ENCODE measurements around the gene CORO2B.

The CORO2B gene

DNA sequence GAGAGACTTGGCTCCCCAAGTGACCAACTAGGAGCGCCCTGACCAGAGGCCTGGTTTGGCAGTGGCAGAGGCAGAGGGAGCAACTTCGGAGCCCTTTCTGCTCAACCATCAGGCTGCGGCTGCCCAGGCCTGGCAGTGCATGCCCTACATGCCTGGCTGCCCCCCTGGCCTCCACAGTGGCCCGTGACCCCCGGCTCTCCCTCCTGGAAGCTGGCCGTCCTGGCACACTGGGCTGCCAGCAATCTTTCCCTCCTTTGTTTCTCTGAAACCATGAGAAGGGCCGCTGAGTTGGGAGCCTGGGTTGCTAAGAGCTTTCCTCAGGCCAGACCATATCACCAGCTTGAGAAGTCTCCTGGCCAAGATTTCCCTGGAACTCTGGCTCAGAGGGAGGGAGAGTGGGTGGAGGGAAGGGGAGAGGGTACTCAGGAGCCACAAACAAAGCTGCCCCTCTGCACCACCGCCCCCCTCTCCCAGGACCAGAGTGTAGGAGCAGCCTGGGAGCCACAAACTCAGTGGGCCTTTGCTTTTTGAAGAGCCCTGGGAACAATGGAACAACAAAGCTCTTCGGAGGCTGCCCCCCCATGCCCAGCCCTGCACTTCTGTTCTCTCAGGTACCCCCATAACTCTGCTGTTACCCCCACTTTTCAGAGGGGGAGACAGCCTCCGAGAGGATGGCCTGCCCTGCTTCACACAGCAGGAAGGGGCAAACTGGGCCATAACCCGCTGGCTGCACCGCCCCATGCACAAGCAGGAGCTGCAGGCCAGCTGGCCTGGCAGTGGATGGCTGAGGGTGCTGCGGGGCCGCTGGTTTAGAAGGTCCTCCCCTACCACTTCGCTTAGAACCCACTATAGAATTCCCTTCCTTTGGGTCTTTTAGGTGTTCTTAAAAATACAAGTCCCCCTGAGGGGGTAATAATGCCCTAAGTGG, 11.3 kb downstream of the CORO2B start (continued):
- TF ChIP-seq, protein P1, sequence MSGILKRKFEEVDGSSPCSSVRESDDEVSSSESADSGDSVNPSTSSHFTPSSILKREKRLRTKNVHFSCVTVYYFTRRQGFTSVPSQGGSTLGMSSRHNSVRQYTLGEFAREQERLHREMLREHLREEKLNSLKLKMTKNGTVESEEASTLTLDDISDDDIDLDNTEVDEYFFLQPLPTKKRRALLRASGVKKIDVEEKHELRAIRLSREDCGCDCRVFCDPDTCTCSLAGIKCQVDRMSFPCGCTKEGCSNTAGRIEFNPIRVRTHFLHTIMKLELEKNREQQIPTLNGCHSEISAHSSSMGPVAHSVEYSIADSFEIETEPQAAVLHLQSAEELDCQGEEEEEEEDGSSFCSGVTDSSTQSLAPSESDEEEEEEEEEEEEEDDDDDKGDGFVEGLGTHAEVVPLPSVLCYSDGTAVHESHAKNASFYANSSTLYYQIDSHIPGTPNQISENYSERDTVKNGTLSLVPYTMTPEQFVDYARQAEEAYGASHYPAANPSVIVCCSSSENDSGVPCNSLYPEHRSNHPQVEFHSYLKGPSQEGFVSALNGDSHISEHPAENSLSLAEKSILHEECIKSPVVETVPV (CRISPR knock-in tag; IDR thresholded peaks at IDR 0.05) = no peak
- no peak for TF ChIP-seq TCF4 (CRISPR knock-in tag; IDR thresholded peaks at IDR 0.05; ENCODE audit: borderline replicate concordance)
- TF ChIP-seq ZC3H10 (CRISPR knock-in tag; IDR thresholded peaks at IDR 0.05) = no peak
- TF ChIP-seq ESRRG (CRISPR knock-in tag; IDR thresholded peaks at IDR 0.05) = no peak
- no peak for TF ChIP-seq PPARA (CRISPR knock-in tag; IDR thresholded peaks at IDR 0.05; ENCODE audit: borderline replicate concordance)
- TF ChIP-seq ARNTL (CRISPR knock-in tag; IDR thresholded peaks at IDR 0.05; ENCODE audit: borderline replicate concordance, low read depth) = no peak
- TF ChIP-seq ZFP30 (CRISPR knock-in tag; IDR thresholded peaks at IDR 0.05) = no peak

DNA sequence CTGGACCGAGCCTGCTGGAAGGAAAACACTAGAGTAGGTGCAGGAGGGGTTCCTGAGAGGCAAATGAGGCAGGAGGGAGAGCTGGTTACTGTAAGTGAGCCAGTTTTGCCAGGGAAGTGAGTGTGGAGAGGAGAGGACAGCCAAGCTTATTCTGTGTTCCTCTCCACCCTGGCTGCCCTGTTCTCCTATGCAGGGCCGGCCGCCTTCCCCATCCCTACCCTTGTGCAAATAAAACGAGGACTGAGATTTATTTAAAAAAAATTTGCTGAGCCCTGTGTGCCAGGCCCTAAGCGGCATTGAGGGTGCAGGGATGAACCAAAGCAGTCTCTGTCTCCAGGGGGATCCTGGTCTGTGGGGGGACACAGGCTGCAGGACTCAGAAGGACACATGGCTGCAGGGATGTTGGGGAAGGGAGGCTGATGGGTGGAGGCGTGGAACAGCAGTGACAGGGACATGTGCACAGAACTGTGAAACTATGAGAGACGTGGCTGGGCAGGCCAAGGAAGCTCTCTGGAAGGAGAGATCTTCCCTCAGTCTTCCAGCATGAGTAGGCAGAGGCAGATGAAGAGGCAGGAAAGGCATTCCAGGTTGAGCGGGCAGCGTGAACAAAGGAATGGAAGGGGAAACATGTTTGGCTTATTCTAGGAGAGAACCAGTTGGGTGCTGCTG, 12.1 kb downstream of the CORO2B start:
- TF ChIP-seq ZFP30 (CRISPR knock-in tag; IDR thresholded peaks at IDR 0.05) (no peak), ZNF8 (CRISPR knock-in tag; IDR thresholded peaks at IDR 0.05) (no peak), GLIS3 (CRISPR knock-in tag; IDR thresholded peaks at IDR 0.05) (no peak), TOX (CRISPR knock-in tag; IDR thresholded peaks at IDR 0.05; ENCODE audit: borderline replicate concordance) (no peak), ZFP3 (CRISPR knock-in tag; IDR thresholded peaks at IDR 0.05) (no peak), ZC3H10 (CRISPR knock-in tag; IDR thresholded peaks at IDR 0.05) (no peak), ARNTL (CRISPR knock-in tag; IDR thresholded peaks at IDR 0.05; ENCODE audit: borderline replicate concordance, low read depth) (no peak), CSDC2 (CRISPR knock-in tag; IDR thresholded peaks at IDR 0.05) (no peak), ISL1 (CRISPR knock-in tag; IDR thresholded peaks at IDR 0.05) (no peak), ESRRG (CRISPR knock-in tag; IDR thresholded peaks at IDR 0.05) (no peak), ZNF565 (CRISPR knock-in tag; conservative IDR thresholded peaks at IDR 0.05; ENCODE audit: low read depth) (no peak)
- TF ChIP-seq, protein P2, sequence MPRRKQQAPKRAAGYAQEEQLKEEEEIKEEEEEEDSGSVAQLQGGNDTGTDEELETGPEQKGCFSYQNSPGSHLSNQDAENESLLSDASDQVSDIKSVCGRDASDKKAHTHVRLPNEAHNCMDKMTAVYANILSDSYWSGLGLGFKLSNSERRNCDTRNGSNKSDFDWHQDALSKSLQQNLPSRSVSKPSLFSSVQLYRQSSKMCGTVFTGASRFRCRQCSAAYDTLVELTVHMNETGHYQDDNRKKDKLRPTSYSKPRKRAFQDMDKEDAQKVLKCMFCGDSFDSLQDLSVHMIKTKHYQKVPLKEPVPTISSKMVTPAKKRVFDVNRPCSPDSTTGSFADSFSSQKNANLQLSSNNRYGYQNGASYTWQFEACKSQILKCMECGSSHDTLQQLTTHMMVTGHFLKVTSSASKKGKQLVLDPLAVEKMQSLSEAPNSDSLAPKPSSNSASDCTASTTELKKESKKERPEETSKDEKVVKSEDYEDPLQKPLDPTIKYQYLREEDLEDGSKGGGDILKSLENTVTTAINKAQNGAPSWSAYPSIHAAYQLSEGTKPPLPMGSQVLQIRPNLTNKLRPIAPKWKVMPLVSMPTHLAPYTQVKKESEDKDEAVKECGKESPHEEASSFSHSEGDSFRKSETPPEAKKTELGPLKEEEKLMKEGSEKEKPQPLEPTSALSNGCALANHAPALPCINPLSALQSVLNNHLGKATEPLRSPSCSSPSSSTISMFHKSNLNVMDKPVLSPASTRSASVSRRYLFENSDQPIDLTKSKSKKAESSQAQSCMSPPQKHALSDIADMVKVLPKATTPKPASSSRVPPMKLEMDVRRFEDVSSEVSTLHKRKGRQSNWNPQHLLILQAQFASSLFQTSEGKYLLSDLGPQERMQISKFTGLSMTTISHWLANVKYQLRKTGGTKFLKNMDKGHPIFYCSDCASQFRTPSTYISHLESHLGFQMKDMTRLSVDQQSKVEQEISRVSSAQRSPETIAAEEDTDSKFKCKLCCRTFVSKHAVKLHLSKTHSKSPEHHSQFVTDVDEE (CRISPR knock-in tag; IDR thresholded peaks at IDR 0.05) = no peak
- TF ChIP-seq, protein P3, sequence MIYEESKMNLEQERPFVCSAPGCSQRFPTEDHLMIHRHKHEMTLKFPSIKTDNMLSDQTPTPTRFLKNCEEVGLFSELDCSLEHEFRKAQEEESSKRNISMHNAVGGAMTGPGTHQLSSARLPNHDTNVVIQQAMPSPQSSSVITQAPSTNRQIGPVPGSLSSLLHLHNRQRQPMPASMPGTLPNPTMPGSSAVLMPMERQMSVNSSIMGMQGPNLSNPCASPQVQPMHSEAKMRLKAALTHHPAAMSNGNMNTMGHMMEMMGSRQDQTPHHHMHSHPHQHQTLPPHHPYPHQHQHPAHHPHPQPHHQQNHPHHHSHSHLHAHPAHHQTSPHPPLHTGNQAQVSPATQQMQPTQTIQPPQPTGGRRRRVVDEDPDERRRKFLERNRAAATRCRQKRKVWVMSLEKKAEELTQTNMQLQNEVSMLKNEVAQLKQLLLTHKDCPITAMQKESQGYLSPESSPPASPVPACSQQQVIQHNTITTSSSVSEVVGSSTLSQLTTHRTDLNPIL (CRISPR knock-in tag; IDR thresholded peaks at IDR 0.05; ENCODE audit: low read depth) = no peak
- TF ChIP-seq, protein P4, sequence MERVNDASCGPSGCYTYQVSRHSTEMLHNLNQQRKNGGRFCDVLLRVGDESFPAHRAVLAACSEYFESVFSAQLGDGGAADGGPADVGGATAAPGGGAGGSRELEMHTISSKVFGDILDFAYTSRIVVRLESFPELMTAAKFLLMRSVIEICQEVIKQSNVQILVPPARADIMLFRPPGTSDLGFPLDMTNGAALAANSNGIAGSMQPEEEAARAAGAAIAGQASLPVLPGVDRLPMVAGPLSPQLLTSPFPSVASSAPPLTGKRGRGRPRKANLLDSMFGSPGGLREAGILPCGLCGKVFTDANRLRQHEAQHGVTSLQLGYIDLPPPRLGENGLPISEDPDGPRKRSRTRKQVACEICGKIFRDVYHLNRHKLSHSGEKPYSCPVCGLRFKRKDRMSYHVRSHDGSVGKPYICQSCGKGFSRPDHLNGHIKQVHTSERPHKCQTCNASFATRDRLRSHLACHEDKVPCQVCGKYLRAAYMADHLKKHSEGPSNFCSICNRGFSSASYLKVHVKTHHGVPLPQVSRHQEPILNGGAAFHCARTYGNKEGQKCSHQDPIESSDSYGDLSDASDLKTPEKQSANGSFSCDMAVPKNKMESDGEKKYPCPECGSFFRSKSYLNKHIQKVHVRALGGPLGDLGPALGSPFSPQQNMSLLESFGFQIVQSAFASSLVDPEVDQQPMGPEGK (CRISPR knock-in tag; IDR thresholded peaks at IDR 0.05; ENCODE audit: borderline replicate concordance) = no peak
- TF ChIP-seq, protein P5, sequence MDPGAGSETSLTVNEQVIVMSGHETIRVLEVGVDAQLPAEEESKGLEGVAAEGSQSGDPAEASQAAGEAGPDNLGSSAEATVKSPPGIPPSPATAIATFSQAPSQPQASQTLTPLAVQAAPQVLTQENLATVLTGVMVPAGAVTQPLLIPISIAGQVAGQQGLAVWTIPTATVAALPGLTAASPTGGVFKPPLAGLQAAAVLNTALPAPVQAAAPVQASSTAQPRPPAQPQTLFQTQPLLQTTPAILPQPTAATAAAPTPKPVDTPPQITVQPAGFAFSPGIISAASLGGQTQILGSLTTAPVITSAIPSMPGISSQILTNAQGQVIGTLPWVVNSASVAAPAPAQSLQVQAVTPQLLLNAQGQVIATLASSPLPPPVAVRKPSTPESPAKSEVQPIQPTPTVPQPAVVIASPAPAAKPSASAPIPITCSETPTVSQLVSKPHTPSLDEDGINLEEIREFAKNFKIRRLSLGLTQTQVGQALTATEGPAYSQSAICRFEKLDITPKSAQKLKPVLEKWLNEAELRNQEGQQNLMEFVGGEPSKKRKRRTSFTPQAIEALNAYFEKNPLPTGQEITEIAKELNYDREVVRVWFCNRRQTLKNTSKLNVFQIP (CRISPR knock-in tag; IDR thresholded peaks at IDR 0.05; ENCODE audit: borderline replicate concordance, low read depth) = no peak

DNA sequence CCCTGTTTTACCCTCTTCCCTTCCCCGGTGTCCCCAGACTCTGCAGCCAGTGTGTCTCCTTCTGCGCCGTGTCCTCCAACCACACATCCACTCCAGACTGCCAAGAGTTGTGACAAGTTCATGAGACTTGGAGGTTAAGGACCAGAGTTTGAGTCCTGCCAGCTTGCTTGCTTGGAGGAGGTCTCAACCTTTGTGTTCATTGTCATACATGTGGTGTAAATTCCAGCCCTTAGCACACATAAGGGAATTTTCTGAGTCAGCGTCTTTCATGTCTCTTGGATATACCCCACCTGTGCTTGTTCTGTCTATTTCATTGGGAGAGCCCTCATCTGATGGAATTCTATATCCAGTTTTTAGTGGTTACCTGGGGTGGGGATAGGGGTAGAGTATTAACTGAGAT, 13.3 kb downstream of the CORO2B start:
- no peak for ATAC-seq
- TF ChIP-seq, protein P2 (CRISPR knock-in tag; IDR thresholded peaks at IDR 0.05) = no peak
- TF ChIP-seq ISL1 (CRISPR knock-in tag; IDR thresholded peaks at IDR 0.05) = no peak
- TF ChIP-seq OSR1 (CRISPR knock-in tag; IDR thresholded peaks at IDR 0.05) = no peak
- no peak for TF ChIP-seq PPARA (CRISPR knock-in tag; IDR thresholded peaks at IDR 0.05; ENCODE audit: borderline replicate concordance)
- no peak for TF ChIP-seq ZFP30 (CRISPR knock-in tag; IDR thresholded peaks at IDR 0.05)
- TF ChIP-seq ZFP3 (CRISPR knock-in tag; IDR thresholded peaks at IDR 0.05) = no peak
- TF ChIP-seq, protein P4 (CRISPR knock-in tag; IDR thresholded peaks at IDR 0.05; ENCODE audit: borderline replicate concordance) = no peak
- TF ChIP-seq SNAI2 (CRISPR knock-in tag; IDR thresholded peaks at IDR 0.05) = no peak

More for the DNA sequence above, 12.1 kb downstream of the CORO2B start:
- no peak for ATAC-seq

All from SK-N-SH treated with all-trans-retinoic acid at 6 μM for 48 hours (cell line).